Measurements from ENCODE around the gene IGFBP1. TPM values are rescaled to one million over a fixed set of nuclear protein-coding genes. Genes with fewer than 3 reads are reported as not detected.

Gene IGFBP1
- total and polyA plus RNA-seq, 8 donors, result 0.55 TPM; not detected in 7

DNA sequence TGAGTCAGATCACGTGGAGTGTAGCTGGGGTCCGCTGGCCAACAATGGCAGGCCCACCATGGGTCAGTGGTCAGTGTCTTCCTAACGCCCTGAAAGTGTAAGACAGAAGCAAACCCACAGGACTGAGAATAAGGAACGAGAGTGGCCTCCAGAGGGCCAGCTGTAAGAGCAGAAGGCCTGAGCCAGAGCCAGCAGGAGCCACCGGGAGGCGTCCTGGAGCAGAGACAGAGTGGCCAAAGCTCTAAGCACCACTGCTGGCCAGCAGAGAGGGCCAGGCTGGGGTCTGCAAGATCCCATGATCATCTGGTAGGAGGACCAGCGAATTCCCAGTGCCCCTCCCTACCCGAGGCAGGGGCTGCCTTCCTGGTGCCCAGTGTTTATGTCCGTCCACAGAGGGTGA is 24.6 kb upstream of the IGFBP1 start:
- Histone ChIP-seq H3K36me3 (no peaks in the 10 kb centered on the region), H3K9me3 (peaks cover 0 to 3% (median 0%) of the 10 kb centered on the region in 4 donors), H3K4me3 (no peak overlapping the region), H3K4me1 (no peaks in the 10 kb centered on the region), H3K27me3 (peaks cover 0 to 55% (median 0%) of the 10 kb centered on the region in 3 donors), H3K27ac (no peak overlapping the region)
- no peak for DNase-seq
- intact Hi-C loops (cut with DNase I; ENCODE audit: low total_unique reads), result loop anchor here (10.0 kb wide), 1 partner anchor 709 kb away; the partner anchor contains the start of gene RAMP3
- TF ChIP-seq EP300 (IDR thresholded peaks at IDR 0.05), result no peak
- no peak for TF ChIP-seq POLR2AphosphoS5 (IDR thresholded peaks at IDR 0.05)
- TF ChIP-seq, protein P1, sequence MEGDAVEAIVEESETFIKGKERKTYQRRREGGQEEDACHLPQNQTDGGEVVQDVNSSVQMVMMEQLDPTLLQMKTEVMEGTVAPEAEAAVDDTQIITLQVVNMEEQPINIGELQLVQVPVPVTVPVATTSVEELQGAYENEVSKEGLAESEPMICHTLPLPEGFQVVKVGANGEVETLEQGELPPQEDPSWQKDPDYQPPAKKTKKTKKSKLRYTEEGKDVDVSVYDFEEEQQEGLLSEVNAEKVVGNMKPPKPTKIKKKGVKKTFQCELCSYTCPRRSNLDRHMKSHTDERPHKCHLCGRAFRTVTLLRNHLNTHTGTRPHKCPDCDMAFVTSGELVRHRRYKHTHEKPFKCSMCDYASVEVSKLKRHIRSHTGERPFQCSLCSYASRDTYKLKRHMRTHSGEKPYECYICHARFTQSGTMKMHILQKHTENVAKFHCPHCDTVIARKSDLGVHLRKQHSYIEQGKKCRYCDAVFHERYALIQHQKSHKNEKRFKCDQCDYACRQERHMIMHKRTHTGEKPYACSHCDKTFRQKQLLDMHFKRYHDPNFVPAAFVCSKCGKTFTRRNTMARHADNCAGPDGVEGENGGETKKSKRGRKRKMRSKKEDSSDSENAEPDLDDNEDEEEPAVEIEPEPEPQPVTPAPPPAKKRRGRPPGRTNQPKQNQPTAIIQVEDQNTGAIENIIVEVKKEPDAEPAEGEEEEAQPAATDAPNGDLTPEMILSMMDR (IDR thresholded peaks at IDR 0.05), result no peak
- no peak for TF ChIP-seq POLR2A (IDR thresholded peaks at IDR 0.05)
- 59 to 79% (median 68%) methylated on average over 5 to 9 of the region's 9 CpGs for WGBS, 5 donors

DNA sequence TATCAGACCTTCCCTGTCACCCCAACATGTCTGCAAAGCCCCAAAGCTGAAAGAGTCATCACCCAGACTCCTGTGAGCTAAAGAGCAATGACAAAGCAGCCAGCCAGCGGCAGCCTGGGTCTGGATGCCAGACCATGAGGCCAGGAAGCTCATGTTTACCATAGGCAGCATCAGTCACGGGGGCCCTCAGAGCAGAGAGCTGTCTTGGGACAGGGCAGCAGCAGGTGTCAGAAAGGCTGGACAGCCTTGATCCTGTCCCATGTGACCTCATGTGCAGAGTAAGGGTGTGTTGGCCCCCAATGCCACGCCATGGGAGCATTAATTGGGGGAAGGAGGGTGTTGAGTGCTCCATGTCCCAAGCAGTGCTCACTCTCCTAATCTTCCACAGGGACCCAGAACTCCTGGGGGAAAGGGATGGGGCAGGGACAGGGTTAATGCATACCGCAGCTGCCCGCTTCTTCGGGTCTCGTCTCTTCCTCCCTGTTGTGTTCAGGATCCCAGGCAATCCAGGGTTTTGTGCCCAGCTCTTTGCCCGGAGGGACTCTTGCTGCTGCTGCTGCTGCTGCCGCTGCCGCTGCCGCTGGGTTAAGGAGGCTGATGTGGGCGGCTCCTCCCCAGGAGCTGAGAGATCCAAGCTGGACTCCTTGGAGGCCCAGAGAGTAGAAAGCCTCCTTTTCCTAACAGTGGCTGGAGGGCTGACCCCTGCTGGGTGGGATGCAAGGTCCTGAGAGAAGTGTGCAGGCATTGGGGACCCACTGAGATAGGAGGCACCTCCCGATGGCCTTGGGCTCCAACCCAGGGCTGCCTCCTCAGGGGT is 22.5 kb upstream of the IGFBP1 start:
- no peak overlapping the region for H3K27ac ChIP-seq
- H3K4me3 ChIP-seq, result no peak overlapping the region
- TF ChIP-seq POLR2AphosphoS5 (IDR thresholded peaks at IDR 0.05), result no peak
- TF ChIP-seq, protein P1 (IDR thresholded peaks at IDR 0.05), result no peak
- TF ChIP-seq POLR2A (IDR thresholded peaks at IDR 0.05), result no peak
- TF ChIP-seq EP300 (IDR thresholded peaks at IDR 0.05), result no peak
- peaks cover 0 to 3% (median 0%) of the 10 kb centered on the region in 4 donors for H3K9me3 ChIP-seq
- H3K4me1 ChIP-seq, result no peaks in the 10 kb centered on the region
- peaks cover 0 to 43% (median 0%) of the 10 kb centered on the region in 3 donors for H3K27me3 ChIP-seq
- DNase-seq, result no peak
- WGBS, 5 donors, result 61 to 75% (median 69%) methylated on average over 13 of the region's 13 CpGs
- intact Hi-C loops (cut with DNase I; ENCODE audit: low total_unique reads), result loop anchor here (10.0 kb wide), 1 partner anchor 711 kb away; the partner anchor contains the start of gene RAMP3
- no peaks in the 10 kb centered on the region for H3K36me3 ChIP-seq

DNA sequence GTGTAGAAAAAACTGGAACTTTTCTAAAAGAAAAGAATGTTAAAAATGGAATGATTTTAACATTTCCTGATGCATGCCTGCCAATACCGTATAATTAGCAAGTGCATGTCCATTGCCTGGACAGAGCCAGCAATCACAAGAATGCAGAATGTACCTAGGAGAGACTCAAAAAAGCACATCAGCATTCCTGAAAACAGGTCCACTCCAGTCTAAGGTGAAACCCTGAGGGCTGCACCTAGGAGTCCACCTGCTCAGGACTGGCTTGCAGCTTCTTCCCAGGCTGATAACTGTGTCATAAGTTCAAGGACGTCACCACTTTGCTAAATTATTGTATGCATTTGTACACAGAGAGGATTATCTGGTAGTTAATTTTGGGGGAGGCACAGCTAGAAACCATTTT is 20.8 kb upstream of the IGFBP1 start:
- H3K27me3 ChIP-seq, result peaks cover 0 to 32% (median 0%) of the 10 kb centered on the region in 3 donors
- no peaks in the 10 kb centered on the region for H3K36me3 ChIP-seq
- peaks cover 0 to 3% (median 0%) of the 10 kb centered on the region in 4 donors for H3K9me3 ChIP-seq
- no peaks in the 10 kb centered on the region for H3K4me1 ChIP-seq
- H3K4me3 ChIP-seq, result no peak overlapping the region
- H3K27ac ChIP-seq, result no peak overlapping the region
- intact Hi-C loops (cut with DNase I; ENCODE audit: low total_unique reads), result loop anchor here (10.0 kb wide), 1 partner anchor 713 kb away; the partner anchor contains the start of gene RAMP3
- WGBS, 5 donors, result 67 to 83% (median 74%) methylated on average over 2 of the region's 2 CpGs
- TF ChIP-seq EP300 (IDR thresholded peaks at IDR 0.05) (no peak), POLR2AphosphoS5 (IDR thresholded peaks at IDR 0.05) (no peak), POLR2A (IDR thresholded peaks at IDR 0.05) (no peak)
- TF ChIP-seq, protein P1 (IDR thresholded peaks at IDR 0.05), result no peak
- DNase-seq, result no peak

DNA sequence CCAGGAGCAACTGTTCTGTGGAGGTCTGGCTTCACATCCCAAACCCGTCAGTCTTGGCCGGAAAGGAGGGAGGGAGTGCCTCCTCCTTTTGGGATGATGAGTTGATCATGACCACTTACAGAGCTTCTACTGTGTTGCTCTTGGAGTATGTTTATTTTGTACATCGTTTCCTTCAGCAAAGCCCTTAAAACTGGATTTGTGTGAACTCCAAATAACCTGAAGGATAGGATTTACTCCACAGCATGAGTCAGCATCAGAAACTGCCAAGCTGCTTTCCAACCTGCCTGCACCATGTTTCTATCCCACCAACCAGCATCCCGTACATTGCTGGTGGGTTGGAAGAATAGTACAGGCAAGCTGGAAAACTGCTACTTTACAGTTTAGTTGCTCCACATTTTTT is 18.9 kb upstream of the IGFBP1 start:
- intact Hi-C loops (cut with DNase I; ENCODE audit: low total_unique reads), result loop anchor here (10.0 kb wide), 1 partner anchor 715 kb away; the partner anchor contains the start of gene RAMP3
- TF ChIP-seq, protein P1 (IDR thresholded peaks at IDR 0.05), result no peak
- TF ChIP-seq POLR2A (IDR thresholded peaks at IDR 0.05) (no peak), POLR2AphosphoS5 (IDR thresholded peaks at IDR 0.05) (no peak), EP300 (IDR thresholded peaks at IDR 0.05) (no peak)

More for the DNA sequence above, 18.9 kb upstream of the IGFBP1 start:
- peaks cover 0 to 12% (median 0%) of the 10 kb centered on the region in 3 donors for H3K27me3 ChIP-seq
- 63 to 71% (median 65%) methylated on average over 4 of the region's 4 CpGs for WGBS, 5 donors
- no peak overlapping the region for H3K27ac ChIP-seq
- no peak for DNase-seq
- no peaks in the 10 kb centered on the region for H3K36me3 ChIP-seq
- no peak overlapping the region for H3K4me3 ChIP-seq
- no peaks in the 10 kb centered on the region for H3K4me1 ChIP-seq
- peaks cover 0 to 3% (median 0%) of the 10 kb centered on the region in 4 donors for H3K9me3 ChIP-seq

All from stomach (tissue), 9 donors.